Natural killer cell (primary cell): Measurements from ENCODE around the gene SLC39A11. TPM values are rescaled to one million over a fixed set of nuclear protein-coding genes. Genes with fewer than 3 reads are reported as not detected.

ENCODE experiments used
- ATAC-seq, 3 donors: fragments of 150-1000 bp in 2 of 3; fragments of 200-7000 bp in 1 of 3; cut with Tn5 transposase; 1 replicate in 1 of 3; 2 replicates in 2 of 3; pipeline ENCODE4 v1.10.0; 2021; ENCODE audit warnings: mild to moderate bottlenecking in 2 of 3, moderate library complexity in 2 of 3
- DNase-seq, 2 donors: peaks; one replicate each; pipeline versions ENCODE4 v3.0.0 to v3.0.0-alpha.2; 2013 to 2021; ENCODE audit warnings: mixed read lengths in 1 of 2
- H3K27ac ChIP-seq: one replicate; pipeline ENCODE4 v1.5.1; 2013; ENCODE audit warnings: mild to moderate bottlenecking, low read length
- H3K27me3 ChIP-seq: one replicate; pipeline ENCODE4 v1.6.1; 2013; ENCODE audit warnings: low read length; ENCODE audit not compliant: control insufficient read depth, insufficient read depth
- H3K36me3 ChIP-seq: one replicate; pipeline ENCODE4 v1.6.1; 2013; ENCODE audit warnings: low read length; ENCODE audit not compliant: control insufficient read depth, insufficient read depth
- H3K4me1 ChIP-seq: one replicate; pipeline ENCODE4 v1.6.1; 2013; ENCODE audit warnings: low read length; ENCODE audit not compliant: control insufficient read depth, insufficient read depth
- H3K4me3 ChIP-seq: one replicate; pipeline ENCODE4 v1.5.1; 2013; ENCODE audit warnings: low read length
- H3K9me3 ChIP-seq: one replicate; pipeline ENCODE4 v1.6.1; 2013; ENCODE audit warnings: low read length; ENCODE audit not compliant: control insufficient read depth, insufficient read depth
- H3K27ac Mint-ChIP-seq, 2 donors: one replicate each; pipeline ENCODE4 v1.8.0; 2022; ENCODE audit warnings: mild to moderate bottlenecking in 2 of 2, mixed read lengths in 2 of 2, moderate library complexity in 1 of 2
- H3K27me3 Mint-ChIP-seq, 2 donors: one replicate each; pipeline ENCODE4 v1.8.0; 2022; ENCODE audit warnings: low read depth in 2 of 2, mixed read lengths in 2 of 2
- H3K36me3 Mint-ChIP-seq: one replicate; pipeline ENCODE4 v1.8.0; 2022; ENCODE audit warnings: mixed read lengths
- H3K4me1 Mint-ChIP-seq, 2 donors: one replicate each; pipeline ENCODE4 v1.8.0; 2022; ENCODE audit warnings: mixed read lengths in 2 of 2
- H3K4me3 Mint-ChIP-seq: one replicate; pipeline ENCODE4 v1.8.0; 2022; ENCODE audit warnings: mild to moderate bottlenecking, moderate library complexity, mixed read lengths
- H3K9me3 Mint-ChIP-seq, 2 donors: one replicate each; pipeline ENCODE4 v1.8.0; 2022; ENCODE audit warnings: mixed read lengths in 2 of 2
- CTCF ChIP-seq: fragments of 200-600 bp; IDR thresholded peaks from one replicate; pipeline ENCODE4 v1.8.0; 2022; ENCODE audit warnings: antibody characterized with exemption
- WGBS: methylation state at CpG from one replicate; pipeline ENCODE4 v1.1.7; 2013; ENCODE audit warnings: missing lambda C conversion rate; ENCODE audit not compliant: insufficient coverage; 5-methylcytosine and 5-hydroxymethylcytosine counted together
- intact Hi-C: fragments of 100-400 bp; cut with micrococcal nuclease; formaldehyde crosslinking; loops from one replicate; pipeline ENCODE4 v1.14.2; 2022
- total RNA-seq, 4 donors: library from RNA; stranded (reverse); fragments of 120-200 nt in 1 of 4; gene quantifications; one replicate each; pipeline versions ENCODE4 v1.2.3 to v1.2.4, GENCODE V29; 2013 to 2022

Gene SLC39A11
- 10 to 100 TPM; 32.6 to 44.9 (median 39.4) TPM for total RNA-seq
- 25.3 TPM for total RNA-seq (2013)

- ATAC-seq = peak; percentile 96 to 98 (median 98)
Measured at GRCh38 chr17:73092523-73093135, at the start of gene SLC39A11. Gene SLC39A11, minus strand, starts transcription at chr17:73092688. Its CDS starts 3,924 bp downstream, at chr17:73088764.

GRCh38 chr17:73141411-73141810 lies 48.9 kb upstream of the SLC39A11 start:
- DNase-seq = no peak
- 88% methylated on average over 6 of the region's 6 CpGs for WGBS
- no peak for TF ChIP-seq CTCF
- no peak overlapping the region for H3K4me3 Mint-ChIP-seq
- Histone ChIP-seq H3K27ac (no peak overlapping the region), H3K9me3 (peaks cover 8% of the 10 kb centered on the region), H3K4me1 (peaks cover 2% of the 10 kb centered on the region), H3K4me3 (no peak overlapping the region), H3K27me3 (no peaks in the 10 kb centered on the region), H3K36me3 (no peaks in the 10 kb centered on the region)
- H3K36me3 Mint-ChIP-seq = peaks cover 9% of the 10 kb centered on the region
- H3K27me3 Mint-ChIP-seq = no peaks in the 10 kb centered on the region
- H3K4me1 Mint-ChIP-seq = peaks cover 10 to 15% of the 10 kb centered on the region in 2 donors
- no peak for ATAC-seq
- peaks cover 6 to 8% of the 10 kb centered on the region in 2 donors for H3K9me3 Mint-ChIP-seq
- H3K27ac Mint-ChIP-seq = no peak overlapping the region
- intact Hi-C loops = no loop called here

More at GRCh38 chr17:73092523-73093135, at the start of gene SLC39A11:
- no peaks in the 10 kb centered on the region for H3K9me3 ChIP-seq
- no peaks in the 10 kb centered on the region for H3K36me3 ChIP-seq
- Mint-ChIP-seq H3K4me3 (peak within 1 kb of the TSS; percentile 96), H3K9me3 (no peaks in the 10 kb centered on the region), H3K36me3 (no peaks in the 10 kb centered on the region), H3K4me1 (peaks cover 32 to 58% of the 10 kb centered on the region in 2 donors), H3K27me3 (peaks cover 10 to 13% of the 10 kb centered on the region in 2 donors), H3K27ac (peak within 1 kb of the TSS; percentile 77 to 88)
- H3K27me3 ChIP-seq = no peaks in the 10 kb centered on the region
- intact Hi-C loops = no loop called here
- WGBS = 16% methylated on average over 23 of the region's 23 CpGs
- H3K27ac ChIP-seq = no peak within 1 kb of the TSS
- peak within 1 kb of the TSS; percentile 59 for H3K4me3 ChIP-seq
- peaks cover 33% of the 10 kb centered on the region for H3K4me1 ChIP-seq
- DNase-seq = peak; percentile 84 to 93
- no peak for TF ChIP-seq CTCF

- Mint-ChIP-seq H3K4me3 (no peak overlapping the region), H3K4me1 (peaks cover 10 to 15% of the 10 kb centered on the region in 2 donors), H3K9me3 (peaks cover 2 to 3% of the 10 kb centered on the region in 2 donors), H3K36me3 (peaks cover 3% of the 10 kb centered on the region), H3K27ac (no peak overlapping the region), H3K27me3 (no peaks in the 10 kb centered on the region)
- H3K4me1 ChIP-seq = peaks cover 2% of the 10 kb centered on the region
- intact Hi-C loops = no loop called here
- no peak for ATAC-seq
- no peaks in the 10 kb centered on the region for H3K27me3 ChIP-seq
- TF ChIP-seq CTCF = no peak
- no peak overlapping the region for H3K4me3 ChIP-seq
- DNase-seq = no peak
- H3K27ac ChIP-seq = no peak overlapping the region
- peaks cover 4% of the 10 kb centered on the region for H3K9me3 ChIP-seq
- no peaks in the 10 kb centered on the region for H3K36me3 ChIP-seq
- 58% methylated on average over 5 of the region's 5 CpGs for WGBS
Measured at GRCh38 chr17:73140566-73140965, 48.1 kb upstream of the SLC39A11 start.

GRCh38 chr17:73139296-73139695 lies 46.8 kb upstream of the SLC39A11 start:
- Histone ChIP-seq H3K27me3 (no peaks in the 10 kb centered on the region), H3K27ac (no peak overlapping the region), H3K4me3 (no peak overlapping the region), H3K4me1 (peaks cover 2% of the 10 kb centered on the region), H3K36me3 (no peaks in the 10 kb centered on the region), H3K9me3 (peaks cover under 1% of the 10 kb centered on the region)
- Mint-ChIP-seq H3K4me1 (peaks cover 10 to 15% of the 10 kb centered on the region in 2 donors), H3K9me3 (no peaks in the 10 kb centered on the region), H3K4me3 (no peak overlapping the region), H3K27ac (no peak overlapping the region), H3K36me3 (no peaks in the 10 kb centered on the region), H3K27me3 (no peaks in the 10 kb centered on the region)
- TF ChIP-seq CTCF = no peak
- 64% methylated on average over 4 of the region's 4 CpGs for WGBS
- DNase-seq = no peak
- intact Hi-C loops = no loop called here
- ATAC-seq = no peak
